ENCODE data around the gene CSNK1E. TPM values are rescaled to one million over a fixed set of nuclear protein-coding genes. Genes with fewer than 3 reads are reported as not detected.
A peak's percentile ranks its signal among the peaks of the same experiment; 100 is the strongest.

CSNK1E gene
- total RNA-seq, 1 experiment from 2014 or later, result 129 TPM

- DNase-seq (ENCODE audit: low spot score), result peak; percentile 68
- in situ Hi-C loops (cut with HindIII; ENCODE audit: low sequenced_read_pairs), result loop anchor here (25.0 kb wide), 1 partner anchor 149 kb away; the partner anchor contains the start of gene BAIAP2L2
Measured at GRCh38 chr22:38260761-38261681, 56.2 kb downstream of the CSNK1E start.

- in situ Hi-C loops (cut with HindIII; ENCODE audit: low sequenced_read_pairs), result loop anchor here (25.0 kb wide), 1 partner anchor 147 kb away; the partner anchor contains the start of gene BAIAP2L2
- DNase-seq (ENCODE audit: low spot score), result peak; percentile 49
Measured at GRCh38 chr22:38259370-38259769, 57.9 kb downstream of the CSNK1E start.

- DNase-seq (ENCODE audit: low spot score), result no peak
- in situ Hi-C loops (cut with HindIII; ENCODE audit: low sequenced_read_pairs), result loop anchor here (25.0 kb wide), 1 partner anchor 147 kb away; the partner anchor contains the start of gene BAIAP2L2
Measured at GRCh38 chr22:38258895-38259294, 58.3 kb downstream of the CSNK1E start.

GRCh38 chr22:38257650-38258250 lies 59.5 kb downstream of the CSNK1E start:
- DNase-seq (ENCODE audit: low spot score), result no peak
- in situ Hi-C loops (cut with HindIII; ENCODE audit: low sequenced_read_pairs), result loop anchor here (25.0 kb wide), 1 partner anchor 145 kb away; the partner anchor contains the start of gene BAIAP2L2

- peak; percentile 53 for DNase-seq (ENCODE audit: low spot score)
- in situ Hi-C loops (cut with HindIII; ENCODE audit: low sequenced_read_pairs), result loop anchor here (25.0 kb wide), 1 partner anchor 145 kb away; the partner anchor contains the start of gene BAIAP2L2
Measured at GRCh38 chr22:38257181-38257580, 60.1 kb downstream of the CSNK1E start.

GRCh38 chr22:38255697-38256096 lies 61.5 kb downstream of the CSNK1E start:
- in situ Hi-C loops (cut with HindIII; ENCODE audit: low sequenced_read_pairs), result loop anchor here (25.0 kb wide), 1 partner anchor 143 kb away; the partner anchor contains the start of gene BAIAP2L2
- no peak for DNase-seq (ENCODE audit: low spot score)

GRCh38 chr22:38251341-38251692 lies 65.9 kb downstream of the CSNK1E start:
- in situ Hi-C loops (cut with HindIII; ENCODE audit: low sequenced_read_pairs), result loop anchor here (25.0 kb wide), 1 partner anchor 139 kb away; the partner anchor contains the start of gene BAIAP2L2
- no peak for DNase-seq (ENCODE audit: low spot score)

GRCh38 chr22:38250643-38251340 lies 66.4 kb downstream of the CSNK1E start:
- in situ Hi-C loops (cut with HindIII; ENCODE audit: low sequenced_read_pairs), result loop anchor here (25.0 kb wide), 1 partner anchor 138 kb away; the partner anchor contains the start of gene BAIAP2L2
- DNase-seq (ENCODE audit: low spot score), result no peak

- in situ Hi-C loops (cut with HindIII; ENCODE audit: low sequenced_read_pairs), result loop anchor here (25.0 kb wide), 1 partner anchor 138 kb away; the partner anchor contains the start of gene BAIAP2L2
- no peak for DNase-seq (ENCODE audit: low spot score)
Measured at GRCh38 chr22:38249803-38250642, 67.2 kb downstream of the CSNK1E start.

- no peak for DNase-seq (ENCODE audit: low spot score)
- in situ Hi-C loops (cut with HindIII; ENCODE audit: low sequenced_read_pairs), result no loop called here
Measured at GRCh38 chr22:38249301-38249700, 67.9 kb downstream of the CSNK1E start.

GRCh38 chr22:38248280-38248679 lies 69.0 kb downstream of the CSNK1E start:
- in situ Hi-C loops (cut with HindIII; ENCODE audit: low sequenced_read_pairs), result no loop called here
- no peak for DNase-seq (ENCODE audit: low spot score)

GRCh38 chr22:38247713-38248112 lies 69.5 kb downstream of the CSNK1E start:
- in situ Hi-C loops (cut with HindIII; ENCODE audit: low sequenced_read_pairs), result no loop called here
- no peak for DNase-seq (ENCODE audit: low spot score)

- DNase-seq (ENCODE audit: low spot score), result peak; percentile 90
- in situ Hi-C loops (cut with HindIII; ENCODE audit: low sequenced_read_pairs), result no loop called here
Measured at GRCh38 chr22:38246692-38247091, 70.5 kb downstream of the CSNK1E start.

GRCh38 chr22:38246046-38246658 lies 71.1 kb downstream of the CSNK1E start:
- in situ Hi-C loops (cut with HindIII; ENCODE audit: low sequenced_read_pairs), result no loop called here

GRCh38 chr22:38244106-38244505 lies 73.1 kb downstream of the CSNK1E start:
- DNase-seq (ENCODE audit: low spot score), result no peak
- in situ Hi-C loops (cut with HindIII; ENCODE audit: low sequenced_read_pairs), result no loop called here

More at GRCh38 chr22:38246046-38246658, 71.1 kb downstream of the CSNK1E start:
- DNase-seq (ENCODE audit: low spot score), result peak; percentile 34

GRCh38 chr22:38243007-38243765 lies 74.0 kb downstream of the CSNK1E start:
- in situ Hi-C loops (cut with HindIII; ENCODE audit: low sequenced_read_pairs), result no loop called here
- DNase-seq (ENCODE audit: low spot score), result no peak

GRCh38 chr22:38240734-38241252 lies 76.4 kb downstream of the CSNK1E start:
- in situ Hi-C loops (cut with HindIII; ENCODE audit: low sequenced_read_pairs), result no loop called here
- DNase-seq (ENCODE audit: low spot score), result peak; percentile 86
